ENCODE measurements around the gene SNRPB. TPM values are rescaled to one million over a fixed set of nuclear protein-coding genes. Genes with fewer than 3 reads are reported as not detected.
A peak's percentile ranks its signal among the peaks of the same experiment; 100 is the strongest.

Gene SNRPB
- total RNA-seq, 1 experiment from 2014 or later, result 539 TPM

- Mint-ChIP-seq H3K36me3 (peaks cover 59% of the 10 kb centered on the region), H3K27ac (no peak overlapping the region), H3K27me3 (ENCODE audit: low read depth) (no peaks in the 10 kb centered on the region), H3K4me3 (no peak overlapping the region), H3K4me1 (no peaks in the 10 kb centered on the region), H3K9me3 (peaks cover 3% of the 10 kb centered on the region; the same call in 1 of the 2 replicates)
- ChIA-PET CTCF (interaction anchor here (1.3 kb wide), 1 partner anchor 187 kb away, joined by 3 read pairs; no protein-coding TSS in a partner anchor), POLR2A (interaction anchor here (1.4 kb wide), 1 partner anchor 11 kb away, joined by 6 read pairs; the partner anchor contains the start of gene SNRPB)
- DNase-seq (ENCODE audit: low spot score) (no peak), ATAC-seq (no peak)
- TF ChIP-seq ZNF425 (CRISPR knock-in tag; conservative IDR thresholded peaks at IDR 0.05) (peak; percentile 46; the same call in 1 of the 2 replicates), FOXP4 (CRISPR knock-in tag; IDR thresholded peaks at IDR 0.05) (no peak)
These were observed 10.4 kb downstream of the SNRPB start for GRCh38 chr20:2459981-2460751.

GRCh38 chr20:2458919-2459499, 11.6 kb downstream of the SNRPB start:
- no peaks in the 10 kb centered on the region for H3K4me1 Mint-ChIP-seq
- ChIA-PET CTCF (no interaction called here), POLR2A (no interaction called here)
- H3K36me3 Mint-ChIP-seq, result peaks cover 48% of the 10 kb centered on the region
- ATAC-seq (0 out of 2 replicates have a peak, but pooled peaks have one; percentile 11), DNase-seq (ENCODE audit: low spot score) (no peak)
- H3K27ac Mint-ChIP-seq, result no peak overlapping the region
- no peaks in the 10 kb centered on the region for H3K27me3 Mint-ChIP-seq (ENCODE audit: low read depth)
- H3K9me3 Mint-ChIP-seq, result peaks cover 3% of the 10 kb centered on the region; the same call in 1 of the 2 replicates
- TF ChIP-seq SMAD3 (CRISPR knock-in tag; IDR thresholded peaks at IDR 0.05; ENCODE audit: borderline replicate concordance), result no peak
- no peak overlapping the region for H3K4me3 Mint-ChIP-seq

- Mint-ChIP-seq H3K36me3 (peaks cover 17% of the 10 kb centered on the region), H3K27ac (no peak overlapping the region), H3K4me3 (no peak overlapping the region), H3K4me1 (no peaks in the 10 kb centered on the region), H3K9me3 (peaks cover 3% of the 10 kb centered on the region; the same call in 1 of the 2 replicates), H3K27me3 (ENCODE audit: low read depth) (no peaks in the 10 kb centered on the region)
- ChIA-PET CTCF (interaction anchor here (0.7 to 1.3 kb wide), 5 partner anchors 14 to 248 kb away, joined by 3 to 6 read pairs (median 4); partner anchors contain the start of gene SNRPB), POLR2A (interaction anchor here (0.6 kb wide), 1 partner anchor 247 kb away, joined by 4 read pairs; no protein-coding TSS in a partner anchor)
- DNase-seq (ENCODE audit: low spot score) (no peak), ATAC-seq (no peak)
- TF ChIP-seq MAX (CRISPR knock-in tag; IDR thresholded peaks at IDR 0.05), result no peak
- TF ChIP-seq NR3C1 (CRISPR knock-in tag; conservative IDR thresholded peaks at IDR 0.05; ENCODE audit: low read depth), result no peak
- TF ChIP-seq STAT6 (CRISPR knock-in tag; conservative IDR thresholded peaks at IDR 0.05; ENCODE audit: low read depth), result no peak
- no peak for TF ChIP-seq ZNF219 (CRISPR knock-in tag; IDR thresholded peaks at IDR 0.05; ENCODE audit: borderline replicate concordance)
- no peak for TF ChIP-seq ZNF532 (CRISPR knock-in tag; IDR thresholded peaks at IDR 0.05; ENCODE audit: borderline replicate concordance)
- no peak for TF ChIP-seq CREM (CRISPR knock-in tag; IDR thresholded peaks at IDR 0.05)
- no peak for TF ChIP-seq ZNF281 (CRISPR knock-in tag; IDR thresholded peaks at IDR 0.05)
These were observed 14.7 kb downstream of the SNRPB start for GRCh38 chr20:2455771-2456497.
